Stimulated activated CD8-positive, alpha-beta memory T cell treated with anti-CD3 and anti-CD28 coated beads, Interleukin-4, amount 100 ng/mL, for 4 hours (primary cell): ENCODE measurements around the gene CRLF1.

ENCODE experiments used
- DNase-seq, 2 donors: peaks; one replicate each; pipeline ENCODE4 v3.0.0-alpha.2; 2020; ENCODE audit warnings: low read depth in 2 of 2, low spot score in 1 of 2

Gene CRLF1

GRCh38 chr19:18558604-18559003 lies 48.0 kb downstream of the CRLF1 start:
- DNase-seq = no peak

GRCh38 chr19:18558202-18558555 lies 48.4 kb downstream of the CRLF1 start:
- no peak for DNase-seq

DNA sequence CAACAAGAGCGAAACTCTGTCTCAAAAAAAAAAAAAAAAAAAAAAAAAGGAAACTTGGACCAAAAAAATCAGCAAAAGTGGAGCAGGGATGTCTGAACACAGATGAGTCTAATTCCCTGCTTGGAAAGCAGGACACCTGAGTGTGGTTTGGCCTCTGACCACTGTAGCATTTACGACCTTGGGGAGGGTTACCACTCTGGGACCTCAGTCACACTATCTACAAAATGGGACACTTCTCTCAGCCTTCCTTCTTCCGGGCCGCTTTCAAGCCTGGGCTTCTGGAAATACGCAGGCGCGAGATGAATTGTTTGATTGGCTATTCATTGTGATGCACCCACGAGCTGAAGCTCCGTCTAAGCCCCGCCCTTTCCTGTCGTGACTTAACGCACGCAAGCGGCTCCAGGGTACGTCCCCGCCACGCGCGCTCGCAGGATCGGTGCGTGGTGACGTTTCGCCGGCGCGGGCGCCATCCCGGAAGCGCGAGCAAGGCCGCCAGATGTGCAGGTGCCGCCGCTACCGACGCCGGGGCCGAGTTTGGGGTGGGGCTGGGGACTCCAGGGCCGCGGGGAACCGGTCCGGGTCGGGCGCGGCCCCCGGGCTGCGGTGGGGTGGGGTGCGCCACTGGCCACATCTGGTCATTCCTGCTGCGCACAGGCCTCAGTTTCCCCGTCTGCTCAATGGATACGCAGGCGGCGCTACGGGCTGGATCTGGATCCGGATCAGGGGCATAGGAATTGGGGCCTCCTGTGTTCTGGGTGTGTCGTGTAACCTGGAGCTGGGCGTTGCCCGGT lies 49.0 kb downstream of the CRLF1 start, which contains the start of gene KXD1:
Gene KXD1, plus strand, starts transcription at position 460 of the 791 bp plus-strand sequence. CDS start 4,187 bp downstream, outside the sequence.
- DNase-seq = peak; percentile 95 to 98

DNA sequence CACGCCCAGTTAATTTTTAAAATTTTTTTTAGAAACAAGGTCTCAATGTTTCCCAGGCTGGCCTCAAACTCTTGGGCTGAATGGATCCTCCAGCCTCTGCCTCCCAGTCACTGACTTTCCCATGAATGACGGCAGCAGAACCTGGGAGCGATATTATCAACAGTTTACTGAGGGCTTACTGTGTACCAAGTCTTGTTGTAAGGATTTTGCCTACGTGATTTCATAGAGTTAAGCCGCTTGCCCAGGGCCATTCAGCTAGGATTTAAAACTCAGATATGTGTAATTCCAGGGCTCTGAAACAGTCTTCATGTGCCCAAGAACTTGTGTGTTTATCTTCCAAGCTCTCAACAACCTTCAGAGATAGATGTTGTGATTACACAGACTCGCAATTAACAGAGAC lies 55.0 kb downstream of the CRLF1 start:
- DNase-seq = no peak

DNA sequence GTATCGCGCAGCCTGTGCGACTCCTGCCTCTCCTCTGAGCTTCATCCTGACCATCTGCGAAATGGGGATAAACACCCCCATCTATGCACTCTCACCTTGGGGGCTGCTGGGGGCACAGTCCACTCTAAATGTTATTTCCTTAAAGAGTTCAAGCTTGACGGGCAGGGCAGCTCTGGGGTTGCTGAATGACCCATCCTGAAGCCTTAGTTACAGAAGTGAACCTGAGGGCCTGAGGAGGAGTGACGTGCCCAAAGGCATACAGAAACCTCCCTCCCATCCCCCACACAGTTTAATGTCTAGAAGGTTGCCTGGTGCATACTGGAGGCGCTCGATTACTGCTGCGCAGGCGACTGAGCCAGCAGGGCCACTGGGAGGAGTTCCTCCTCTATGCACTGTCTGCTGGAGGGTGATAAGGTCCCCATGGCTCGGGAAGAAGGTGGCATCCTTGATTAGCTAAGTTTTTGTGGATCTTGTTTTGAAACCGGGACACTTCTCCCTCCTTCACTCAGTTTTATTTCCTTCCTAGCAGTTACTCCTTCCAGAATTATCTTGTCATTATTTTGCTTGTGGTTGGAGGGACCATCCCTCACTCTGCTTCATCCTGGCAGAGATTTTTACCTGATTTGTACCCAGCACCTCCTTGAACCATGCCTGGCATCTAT lies 62.7 kb downstream of the CRLF1 start:
- DNase-seq = peak in 1 of 2 donors; percentile 35
